ENCODE data around the gene PTPN20.

Gene PTPN20

DNA sequence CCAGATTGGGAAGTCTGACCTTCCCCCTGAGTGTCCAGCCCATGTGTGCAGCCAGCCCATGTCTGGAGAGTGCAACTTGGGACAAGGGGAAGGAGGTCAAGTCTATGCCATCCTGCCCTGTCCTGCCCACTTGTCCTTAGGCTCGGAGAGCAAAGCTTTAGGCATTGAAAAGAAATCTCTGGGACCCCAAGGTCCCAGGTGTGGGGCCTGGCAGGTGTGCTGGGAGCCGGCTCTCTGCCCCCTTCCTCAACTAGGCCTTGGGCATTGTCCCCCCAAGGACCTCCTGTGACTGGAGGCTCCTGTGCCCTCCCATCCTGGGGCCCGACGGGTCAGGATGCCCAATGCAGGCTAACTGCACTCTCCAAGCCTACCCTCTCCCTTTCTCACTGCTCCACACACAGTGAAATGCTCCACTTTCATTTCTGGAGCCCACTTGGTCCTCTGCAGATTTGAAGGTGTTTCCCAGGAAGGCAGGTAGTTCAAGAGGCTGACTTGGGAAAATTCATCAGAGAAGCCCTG lies 124.7 kb downstream of the PTPN20 start:
- DNase-seq: no peak

DNA sequence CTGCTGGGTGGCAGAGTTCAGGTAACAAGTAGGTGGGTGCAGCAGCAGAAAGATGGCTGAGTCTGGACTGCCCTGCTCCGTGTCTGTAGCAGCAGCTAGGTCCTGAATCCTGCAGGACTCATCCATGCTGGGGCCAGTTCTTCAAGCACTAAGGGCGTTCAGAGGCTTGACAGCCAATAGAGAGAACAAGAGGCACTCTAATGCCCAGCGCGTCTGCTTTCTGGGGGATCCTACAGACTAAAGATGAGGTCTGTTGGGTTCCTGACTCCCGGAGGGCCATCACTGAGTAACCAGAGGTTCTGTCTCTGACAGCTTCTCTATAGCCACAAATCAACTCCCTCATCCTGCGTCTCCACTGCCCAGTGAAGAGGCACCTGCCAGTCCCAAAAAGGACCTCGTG lies 125.5 kb downstream of the PTPN20 start:
- no peak for DNase-seq

DNA sequence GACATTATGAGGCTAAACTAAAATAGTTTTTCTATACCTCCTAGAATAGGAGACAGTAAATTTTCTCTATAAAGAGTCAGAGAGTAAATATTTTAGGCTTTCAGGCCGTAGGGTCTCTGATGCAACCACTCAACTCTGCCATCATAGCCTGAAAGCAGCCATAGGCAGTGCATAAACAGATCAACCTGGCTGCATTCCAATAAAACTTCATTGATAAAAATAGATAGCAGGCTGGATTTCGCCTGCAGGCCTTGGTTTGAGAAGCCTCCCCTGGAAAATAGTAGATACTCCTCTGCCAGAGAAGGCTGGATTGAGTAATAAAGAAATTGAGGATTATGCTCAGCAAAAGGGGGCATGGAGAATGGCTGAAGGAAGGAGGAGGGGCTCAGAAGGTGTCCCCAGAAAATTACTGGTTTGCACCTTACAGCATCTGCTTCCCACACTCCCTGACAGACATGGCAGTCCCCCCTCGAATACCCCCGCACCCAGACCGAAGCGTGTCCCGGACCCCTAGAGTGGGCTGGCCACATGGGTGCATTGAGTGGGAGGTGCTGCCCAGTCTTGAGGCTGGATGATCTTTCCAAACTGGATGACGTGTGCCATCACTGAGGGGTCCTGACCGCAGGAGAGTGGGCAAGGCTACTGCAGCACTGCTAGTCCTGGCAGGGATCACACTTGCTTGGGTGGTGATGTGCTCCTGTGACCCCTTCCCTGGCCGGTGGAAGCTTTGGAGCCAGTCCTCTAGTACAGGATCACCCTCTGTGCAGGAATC lies 126.6 kb downstream of the PTPN20 start:
- no peak for DNase-seq

DNA sequence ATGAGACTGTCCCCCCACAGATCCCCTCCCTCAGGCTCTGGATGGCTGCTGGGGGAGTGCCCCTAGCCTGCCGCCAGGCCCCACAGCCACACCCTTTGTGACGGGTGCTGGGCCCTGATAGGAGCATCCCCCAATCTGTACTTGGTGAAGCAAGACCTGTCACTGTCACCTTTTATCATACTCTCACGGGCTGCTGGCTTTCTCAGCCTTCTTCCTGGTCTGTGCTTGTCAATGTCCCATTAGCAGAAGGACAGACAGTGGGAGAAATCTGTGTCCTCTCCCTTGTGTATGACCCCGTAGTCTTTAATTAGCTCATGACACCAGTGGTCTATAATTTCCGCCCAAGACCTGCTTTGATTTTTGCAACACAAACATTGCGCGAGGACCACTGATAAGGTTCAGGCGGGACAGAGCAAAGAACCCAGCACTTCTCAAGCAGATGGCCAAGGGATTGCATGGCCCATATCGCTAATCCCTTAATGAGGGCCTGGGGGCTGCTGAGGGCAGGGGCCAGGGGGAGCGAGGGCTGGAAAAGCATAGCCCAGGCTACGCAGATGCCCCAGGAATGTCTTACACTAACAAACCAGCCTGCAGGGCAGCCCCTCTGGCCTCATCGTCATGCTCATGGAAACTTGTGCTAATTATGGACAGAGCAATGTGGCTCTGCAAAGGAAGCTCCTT lies 127.8 kb downstream of the PTPN20 start:
- no peak for DNase-seq

DNA sequence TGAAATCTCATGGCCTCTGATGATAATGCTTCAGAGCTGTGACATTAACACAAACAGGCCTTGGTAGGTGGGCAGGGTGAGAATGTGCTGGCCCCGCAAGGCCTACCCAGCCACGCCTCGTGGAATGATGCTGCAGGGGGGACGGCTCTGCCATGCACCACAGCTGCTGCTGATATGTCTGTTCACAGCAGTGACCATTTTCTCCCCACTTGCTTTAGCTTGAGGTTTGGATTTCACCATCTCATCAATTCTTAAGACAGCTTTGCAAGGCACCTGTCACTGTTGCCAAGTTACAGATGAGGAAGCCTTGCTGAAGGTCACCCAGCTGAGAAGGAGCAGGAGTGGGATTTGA lies 128.3 kb downstream of the PTPN20 start:
- no peak for DNase-seq

DNA sequence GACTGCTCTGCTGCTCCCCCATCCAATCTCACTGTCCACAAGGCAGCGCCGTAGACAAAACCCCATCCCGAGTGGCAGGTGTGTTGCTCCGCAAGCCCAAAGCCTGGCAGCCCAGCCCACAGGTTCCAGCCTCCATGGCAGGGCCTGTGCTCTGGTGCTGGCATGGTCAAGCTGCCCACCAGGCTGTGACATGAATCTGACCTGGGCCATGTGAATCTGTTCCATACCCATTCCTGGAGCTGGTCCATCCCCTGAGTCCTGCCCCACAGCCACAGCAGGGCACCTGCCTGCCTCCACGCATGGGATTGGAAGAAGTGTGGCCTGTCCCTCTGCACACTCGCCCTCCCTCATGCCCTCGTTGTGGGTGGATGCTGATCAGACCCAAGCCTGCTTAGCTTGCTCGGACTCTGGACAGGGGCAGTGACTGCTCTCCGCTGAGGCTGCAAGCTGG lies 128.8 kb downstream of the PTPN20 start:
- no peak for DNase-seq

DNA sequence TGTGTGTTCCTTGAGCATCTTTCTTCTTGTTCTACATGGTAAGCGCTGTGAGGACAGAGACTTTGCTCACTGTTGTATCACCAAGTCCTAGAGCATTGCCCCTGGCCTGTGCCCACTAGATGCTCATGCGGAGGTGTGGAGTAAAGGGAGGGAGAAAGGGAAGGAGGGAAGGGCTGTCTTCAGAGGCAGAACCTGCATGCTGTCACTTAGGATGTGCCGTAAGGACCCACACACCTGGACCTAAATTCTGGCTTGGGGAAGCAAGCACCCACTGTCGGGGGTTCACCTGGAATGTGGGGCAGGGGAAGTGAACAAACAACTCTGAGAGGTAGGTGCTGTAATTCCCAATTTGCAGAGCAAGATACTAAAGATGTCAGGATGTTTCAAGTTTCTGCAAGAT lies 129.5 kb downstream of the PTPN20 start:
- no peak for DNase-seq

DNA sequence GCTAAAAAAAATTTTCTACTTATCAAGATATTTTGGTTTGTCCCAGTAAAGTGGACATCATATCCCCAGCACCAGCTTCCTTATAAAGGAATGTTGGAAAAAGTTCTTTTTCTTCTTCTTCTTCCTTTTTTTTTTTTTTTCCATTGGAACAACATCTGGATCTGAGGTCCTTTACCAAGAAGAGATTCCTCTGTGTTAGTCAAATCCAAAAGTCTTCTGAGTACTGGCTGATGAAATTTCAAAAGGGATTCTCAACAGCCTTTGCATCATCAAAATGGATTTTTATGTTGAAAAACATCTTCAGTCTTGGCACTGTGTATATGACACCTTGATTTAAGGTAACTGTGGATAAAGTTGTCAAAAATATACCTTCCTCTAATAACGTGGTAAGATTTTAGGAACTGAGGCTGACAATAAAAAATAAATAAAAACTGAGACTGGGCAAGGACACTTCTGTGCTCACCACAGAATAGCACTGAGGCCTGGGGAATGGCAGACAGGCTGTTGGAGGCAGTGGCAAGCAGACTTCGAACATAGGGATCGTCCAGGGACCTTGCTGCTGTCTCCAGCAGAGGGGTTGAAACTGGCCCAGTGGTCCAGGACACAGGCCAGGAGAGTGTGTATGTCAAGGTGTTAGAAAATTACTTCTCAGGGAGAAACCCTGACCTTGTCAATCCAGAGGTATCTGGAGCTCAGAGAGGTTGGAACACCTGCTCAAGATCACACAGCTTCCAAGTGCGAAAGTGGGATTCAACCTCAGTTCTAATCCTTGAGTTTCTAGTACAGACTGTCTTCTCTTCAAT lies 130.4 kb downstream of the PTPN20 start:
- DNase-seq: no peak

DNA sequence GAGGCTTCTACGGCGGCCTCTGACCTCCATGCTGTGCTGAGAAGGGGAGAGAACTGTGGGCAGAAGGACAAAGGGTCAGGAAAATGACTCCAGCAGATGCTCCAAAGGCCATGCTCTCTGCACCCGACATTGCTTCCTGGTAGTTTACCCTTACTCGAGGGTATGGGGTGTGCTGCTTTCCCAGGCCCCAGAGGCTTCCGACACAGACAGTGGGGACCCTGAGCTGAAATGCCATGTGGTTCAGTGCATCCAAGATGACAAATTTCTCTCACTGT lies 130.9 kb downstream of the PTPN20 start:
- no peak for DNase-seq

DNA sequence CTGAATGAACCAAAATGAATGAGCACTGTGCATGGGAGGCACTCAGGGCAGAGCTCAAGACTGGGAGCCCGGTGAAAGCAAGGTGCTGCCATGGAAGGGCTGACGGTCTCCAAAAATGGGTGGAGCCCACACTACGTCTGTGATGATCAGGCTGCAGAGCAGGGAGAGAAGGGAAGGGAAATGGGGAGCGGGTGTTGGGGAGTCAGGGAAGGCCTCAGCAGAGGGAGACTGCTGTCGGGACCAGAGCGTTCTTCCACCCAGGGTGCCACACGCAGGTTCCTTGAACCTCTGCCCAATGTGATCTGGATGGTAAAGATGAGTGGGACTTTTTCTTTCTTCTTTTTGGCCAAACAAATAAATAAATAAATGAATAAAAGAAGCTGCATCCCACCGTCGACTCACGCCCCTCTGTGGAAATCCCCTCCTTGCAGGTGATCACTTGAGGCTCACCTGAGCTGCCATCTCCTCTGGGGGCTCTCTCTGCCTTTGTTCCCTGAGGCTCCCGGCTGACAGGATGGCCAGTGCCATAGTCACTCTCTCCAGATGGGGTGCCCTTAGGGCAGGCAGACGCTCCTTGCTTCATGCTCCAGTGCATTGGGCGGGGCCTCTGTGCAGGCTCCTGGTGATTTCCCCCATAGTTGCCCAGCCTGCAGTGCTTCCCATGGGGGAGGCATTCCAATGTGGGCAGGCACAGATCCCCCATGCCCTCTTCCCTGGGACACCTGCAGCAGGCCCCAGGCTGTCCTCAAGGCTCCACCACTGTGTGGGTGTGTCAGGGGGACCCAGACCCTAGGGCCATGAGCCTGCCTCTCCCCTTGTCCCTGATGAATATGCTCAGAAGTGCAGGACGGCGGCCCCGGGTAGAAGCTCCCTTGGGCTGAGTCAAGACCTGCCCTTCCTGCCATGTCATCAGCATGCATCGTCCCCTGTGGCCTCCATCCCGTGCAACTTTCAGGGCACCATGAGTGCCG lies 131.8 kb downstream of the PTPN20 start:
- DNase-seq: no peak

DNA sequence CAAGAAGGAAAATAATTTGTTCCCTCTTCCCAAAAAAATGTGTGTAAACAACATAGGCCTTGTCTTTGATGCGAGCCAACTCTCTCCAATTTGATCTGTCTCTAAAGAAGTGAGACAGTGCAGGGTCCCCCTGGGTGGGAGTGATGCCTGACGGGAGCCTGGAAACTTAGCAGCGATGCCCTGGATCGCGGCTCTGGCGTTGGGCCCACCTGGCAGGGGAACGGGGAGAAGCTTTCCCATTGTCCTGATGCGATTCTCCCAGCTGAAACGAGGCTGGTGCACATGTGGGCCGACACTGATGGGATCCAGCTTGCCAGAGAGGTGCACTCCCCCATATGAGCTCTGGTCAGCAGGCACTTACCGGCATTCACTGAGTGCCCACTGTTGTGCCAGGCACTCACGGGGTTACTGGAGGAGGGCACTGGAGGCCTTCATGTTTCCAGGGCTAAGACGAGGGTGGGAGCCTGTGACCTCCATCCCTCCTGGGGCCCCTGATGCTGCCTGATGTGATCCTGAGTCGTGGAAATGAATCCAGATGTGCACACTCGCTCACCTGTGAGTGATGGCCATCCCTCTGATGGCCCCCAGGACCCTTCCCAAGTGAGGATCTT lies 132.8 kb downstream of the PTPN20 start:
- no peak for DNase-seq

DNA sequence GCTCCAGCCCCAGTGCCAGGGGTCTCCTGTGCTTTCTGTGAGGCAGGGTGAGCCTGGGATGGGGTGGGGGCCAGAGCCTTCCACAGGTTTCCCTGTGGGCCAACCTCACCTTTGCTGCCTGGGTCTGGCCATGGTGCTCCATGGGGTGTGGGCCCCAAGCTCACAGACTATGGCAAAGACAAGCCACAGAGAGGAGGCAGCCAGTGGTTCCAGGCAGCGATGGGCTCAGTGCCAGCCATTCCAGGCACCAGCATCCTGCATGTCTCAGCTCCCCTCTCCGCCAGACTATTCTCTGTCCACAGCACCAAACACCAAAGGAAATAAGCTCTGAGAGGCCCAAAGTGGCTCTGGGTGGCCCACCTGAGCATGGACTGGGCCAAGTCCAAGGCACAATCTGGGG lies 133.5 kb downstream of the PTPN20 start:
- no peak for DNase-seq

DNA sequence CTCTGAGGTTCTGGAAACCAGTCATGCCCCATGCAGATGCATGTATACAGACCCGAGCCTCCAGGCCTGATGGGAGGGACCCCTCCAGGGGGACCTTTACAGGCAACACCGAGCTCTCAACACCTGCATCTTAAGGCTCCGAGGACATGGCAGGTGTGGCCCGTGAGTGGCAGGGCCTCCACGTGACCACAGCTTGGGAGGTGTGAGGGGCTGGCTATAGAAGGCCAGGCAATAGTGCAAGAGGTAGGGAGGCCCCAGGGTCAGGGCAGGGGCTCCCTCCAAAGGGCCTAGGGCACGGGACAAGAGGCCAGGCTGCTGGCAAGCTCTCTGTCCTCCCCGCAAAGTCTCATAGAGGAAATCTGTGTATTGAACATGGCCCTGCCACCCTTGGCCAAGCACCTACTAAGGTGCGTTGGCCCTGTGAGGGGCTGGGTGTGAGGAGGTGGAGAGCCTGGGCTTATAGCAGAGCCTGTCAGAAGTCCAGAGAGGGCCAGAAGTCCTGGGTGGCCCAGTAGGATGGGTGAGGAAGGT lies 134.2 kb downstream of the PTPN20 start:
- no peak for DNase-seq

DNA sequence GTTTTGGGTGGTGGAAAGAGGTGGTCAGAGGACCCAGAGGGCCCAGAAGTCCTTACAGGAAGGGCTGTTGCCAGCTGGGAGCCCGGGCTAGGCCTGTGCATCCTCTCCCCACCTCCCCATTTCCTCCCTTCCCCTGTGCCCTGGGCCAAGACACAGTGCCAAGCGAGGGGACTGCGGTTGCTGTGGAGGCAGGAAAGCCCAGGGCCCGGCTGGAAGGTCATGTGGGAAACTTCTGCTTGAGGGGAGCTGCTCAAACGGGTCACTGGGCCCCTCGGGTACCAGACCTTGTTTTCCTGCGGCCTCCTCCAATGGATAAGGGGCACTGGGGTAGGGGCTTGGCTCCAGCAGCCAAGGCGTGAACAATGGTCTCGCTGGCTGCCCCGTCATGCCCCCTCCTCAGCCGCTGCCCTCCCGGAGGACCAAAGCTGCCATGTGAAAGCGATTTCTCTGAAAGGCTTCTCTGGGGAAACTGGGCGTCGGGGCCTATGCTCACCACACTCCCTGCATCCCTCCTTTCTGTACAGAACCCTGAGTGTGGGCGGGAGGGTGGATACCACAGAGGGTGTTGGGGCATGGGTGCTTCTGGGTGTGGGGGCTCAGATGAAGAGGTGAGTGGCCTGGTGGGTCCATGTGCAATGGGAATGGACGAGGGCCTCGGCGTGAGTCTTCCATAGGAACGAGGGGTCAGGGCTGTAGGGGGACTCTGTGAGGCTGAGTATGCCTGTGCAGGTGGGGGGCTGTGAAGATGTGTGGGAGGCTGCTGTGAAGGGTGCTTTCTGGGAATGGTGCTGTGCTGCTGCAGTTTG lies 135.3 kb downstream of the PTPN20 start:
- DNase-seq: no peak

DNA sequence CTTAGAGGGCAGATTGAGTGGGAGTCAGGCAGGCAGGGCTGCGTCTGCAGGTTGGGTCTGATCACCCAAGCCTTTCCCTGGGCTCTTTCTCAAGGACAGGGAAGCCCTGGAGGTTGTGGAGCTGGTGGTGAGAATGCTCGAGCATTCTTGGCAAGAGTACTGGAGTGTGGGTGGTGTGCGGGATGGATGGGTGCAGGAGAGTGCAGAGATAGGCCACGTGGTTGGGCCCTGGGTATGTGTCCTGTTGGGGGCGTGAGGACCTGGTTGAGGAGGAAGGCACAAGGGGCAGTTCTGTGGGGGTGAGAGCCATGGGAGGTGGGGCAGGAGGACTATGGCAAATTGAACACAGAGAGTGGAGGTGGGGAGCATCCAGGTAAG lies 135.9 kb downstream of the PTPN20 start:
- no peak for DNase-seq

DNA sequence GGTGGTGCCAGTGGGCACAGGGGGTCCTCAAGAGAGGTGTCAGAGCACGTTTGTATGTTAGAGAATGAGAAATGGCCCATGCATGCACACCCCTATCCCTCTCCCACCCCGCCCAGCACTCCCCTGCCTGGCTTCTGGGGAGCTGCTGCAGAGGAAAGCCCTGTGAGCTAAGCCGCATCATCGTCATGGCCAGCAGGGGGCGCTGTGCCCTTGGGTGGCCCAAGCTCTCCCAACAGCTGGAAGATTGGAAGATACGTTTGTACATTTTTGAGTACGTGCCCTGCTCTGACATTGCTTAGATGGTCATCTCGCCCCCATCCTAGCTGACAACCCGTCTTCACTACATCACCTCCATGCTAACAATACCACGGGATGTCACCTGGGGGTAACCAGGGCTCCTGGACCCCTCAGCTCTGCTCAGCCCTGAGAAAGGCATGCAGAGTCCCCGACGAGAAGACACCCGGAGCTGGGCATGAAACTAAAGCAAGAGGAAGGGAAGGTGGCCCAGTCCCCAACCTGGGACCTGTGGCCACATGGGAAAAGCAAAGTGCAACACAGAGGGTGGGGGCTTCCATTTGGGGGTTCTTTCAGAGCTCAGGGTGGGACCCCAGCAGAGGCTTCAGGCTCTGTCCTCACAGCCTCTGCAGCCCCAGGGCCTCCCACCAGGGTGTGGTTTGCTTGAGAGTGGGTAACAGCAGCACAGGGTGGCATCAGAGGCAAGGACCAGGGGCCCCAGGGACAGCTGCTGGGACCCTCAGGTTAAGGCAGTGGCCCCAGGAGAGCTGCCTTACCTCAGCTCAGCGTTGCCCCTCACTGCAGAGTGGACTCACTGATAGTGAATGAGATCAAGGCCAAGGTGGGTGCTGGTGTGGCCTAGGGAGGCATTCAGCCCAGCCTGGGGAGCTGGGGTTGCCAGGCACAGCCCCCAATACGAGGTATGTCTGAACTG lies 136.6 kb downstream of the PTPN20 start:
- DNase-seq: peak in 1 of 2 experiments; percentile 30

DNA sequence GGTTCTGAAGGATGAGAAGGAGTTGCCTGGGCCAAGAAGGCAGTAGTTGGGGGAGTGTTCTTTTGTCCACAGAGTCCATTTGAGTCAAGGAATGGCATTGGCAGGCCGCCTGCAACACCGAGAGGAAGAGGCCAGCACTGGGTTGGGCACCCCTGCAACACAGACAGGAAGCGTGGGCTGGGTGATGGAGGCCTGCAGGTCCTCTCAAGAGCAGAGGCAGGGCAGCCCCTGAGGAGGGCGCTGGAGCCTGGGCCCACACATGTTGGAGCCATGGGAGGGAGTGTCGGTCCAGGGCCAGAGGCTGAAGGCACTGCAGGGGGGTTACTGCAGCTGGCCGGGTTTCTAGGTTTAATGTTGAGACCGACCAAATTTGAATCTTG lies 137.3 kb downstream of the PTPN20 start:
- DNase-seq: no peak

DNA sequence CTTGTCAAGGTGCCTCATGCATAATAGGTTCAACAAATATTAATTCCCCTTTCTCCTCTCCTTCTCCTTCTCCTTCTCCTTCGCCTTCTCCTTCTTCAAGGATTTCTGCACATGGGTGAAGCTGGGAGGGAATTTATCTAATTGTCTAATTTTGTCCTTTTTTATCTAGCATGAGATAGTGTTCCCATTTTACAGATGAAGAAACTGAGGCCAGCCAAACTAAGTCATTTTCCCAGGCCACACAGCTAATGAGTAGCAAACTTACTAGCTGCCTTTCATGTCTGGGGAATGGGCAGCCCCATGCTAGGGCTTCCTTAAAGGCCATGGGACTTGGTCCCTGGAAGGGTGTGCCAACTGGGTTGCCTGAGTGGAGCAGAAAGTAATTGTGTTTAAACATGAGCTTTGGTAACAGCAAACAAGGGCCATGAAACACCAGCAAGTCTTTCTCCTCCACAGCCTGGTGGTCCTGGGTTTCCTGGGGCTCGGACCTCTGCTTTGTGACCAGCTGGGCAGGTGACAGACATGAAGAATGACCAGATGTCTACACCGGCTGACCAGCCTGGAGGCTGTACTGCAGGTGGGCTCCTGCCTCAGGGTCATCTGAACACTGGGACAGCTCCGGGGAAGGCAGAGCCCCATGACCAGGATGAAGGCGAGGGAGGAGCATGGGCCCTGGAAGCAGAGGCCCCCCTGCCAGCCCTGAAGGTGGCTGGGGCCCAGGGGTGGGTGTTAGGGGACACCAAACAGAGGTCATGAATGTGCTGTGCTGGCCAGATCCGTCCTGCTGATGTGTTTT lies 138.0 kb downstream of the PTPN20 start:
- no peak for DNase-seq

DNA sequence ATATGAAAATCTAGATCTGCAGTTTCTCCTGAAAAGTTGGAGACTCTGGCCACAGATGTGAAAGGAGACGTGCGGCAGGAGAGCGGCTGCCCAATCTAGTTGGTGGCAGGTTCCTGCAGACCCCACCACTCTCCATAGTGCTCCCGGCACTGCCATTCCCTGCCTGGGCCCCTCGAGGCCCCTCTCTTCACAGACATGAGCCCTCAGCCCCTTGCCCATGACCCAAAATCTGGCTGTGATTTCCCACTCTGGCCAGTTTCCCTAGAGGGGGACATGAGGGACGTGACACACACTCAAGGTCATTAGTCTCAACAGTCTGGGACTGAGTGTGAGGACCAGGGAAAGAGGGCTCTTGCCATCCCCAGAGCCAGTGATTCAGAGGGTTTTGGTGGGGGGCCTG lies 138.7 kb downstream of the PTPN20 start:
- DNase-seq: no peak

Data from SW 1271 (cell line).